ENCODE measurements around the gene FMN1.

The FMN1 gene

GRCh38 chr15:33113666-33114373 is 80.7 kb downstream of the FMN1 start:
- H3K79me2 ChIP-seq, result no peaks in the 10 kb centered on the region
- no peaks in the 10 kb centered on the region for H3K36me3 ChIP-seq (ENCODE audit: control insufficient read depth, insufficient read depth, low read length)
- H2AFZ ChIP-seq, result no peak overlapping the region
- H3K4me2 ChIP-seq (ENCODE audit: low read length), result no peak overlapping the region
- H3K27me3 ChIP-seq (ENCODE audit: control insufficient read depth, insufficient read depth, low read length), result no peaks in the 10 kb centered on the region
- H3K4me1 ChIP-seq, result no peaks in the 10 kb centered on the region
- no peak overlapping the region for H3K27ac ChIP-seq
- no peaks in the 10 kb centered on the region for H3K9me3 ChIP-seq (ENCODE audit: control insufficient read depth, low read length)
- TF ChIP-seq, protein P1, sequence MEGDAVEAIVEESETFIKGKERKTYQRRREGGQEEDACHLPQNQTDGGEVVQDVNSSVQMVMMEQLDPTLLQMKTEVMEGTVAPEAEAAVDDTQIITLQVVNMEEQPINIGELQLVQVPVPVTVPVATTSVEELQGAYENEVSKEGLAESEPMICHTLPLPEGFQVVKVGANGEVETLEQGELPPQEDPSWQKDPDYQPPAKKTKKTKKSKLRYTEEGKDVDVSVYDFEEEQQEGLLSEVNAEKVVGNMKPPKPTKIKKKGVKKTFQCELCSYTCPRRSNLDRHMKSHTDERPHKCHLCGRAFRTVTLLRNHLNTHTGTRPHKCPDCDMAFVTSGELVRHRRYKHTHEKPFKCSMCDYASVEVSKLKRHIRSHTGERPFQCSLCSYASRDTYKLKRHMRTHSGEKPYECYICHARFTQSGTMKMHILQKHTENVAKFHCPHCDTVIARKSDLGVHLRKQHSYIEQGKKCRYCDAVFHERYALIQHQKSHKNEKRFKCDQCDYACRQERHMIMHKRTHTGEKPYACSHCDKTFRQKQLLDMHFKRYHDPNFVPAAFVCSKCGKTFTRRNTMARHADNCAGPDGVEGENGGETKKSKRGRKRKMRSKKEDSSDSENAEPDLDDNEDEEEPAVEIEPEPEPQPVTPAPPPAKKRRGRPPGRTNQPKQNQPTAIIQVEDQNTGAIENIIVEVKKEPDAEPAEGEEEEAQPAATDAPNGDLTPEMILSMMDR (IDR thresholded peaks at IDR 0.05), result no peak
- H3K9ac ChIP-seq, result no peak overlapping the region
- H3K4me3 ChIP-seq (ENCODE audit: low read depth, low read length), result no peak overlapping the region

GRCh38 chr15:33112541-33113105 is 81.9 kb downstream of the FMN1 start:
- H3K4me2 ChIP-seq (ENCODE audit: low read length), result no peak overlapping the region
- no peaks in the 10 kb centered on the region for H3K9me3 ChIP-seq (ENCODE audit: control insufficient read depth, low read length)
- H3K4me3 ChIP-seq (ENCODE audit: low read depth, low read length), result no peak overlapping the region
- no peak overlapping the region for H2AFZ ChIP-seq
- no peaks in the 10 kb centered on the region for H3K79me2 ChIP-seq
- TF ChIP-seq, protein P1 (IDR thresholded peaks at IDR 0.05), result no peak
- H3K36me3 ChIP-seq (ENCODE audit: control insufficient read depth, insufficient read depth, low read length), result no peaks in the 10 kb centered on the region
- no peak overlapping the region for H3K27ac ChIP-seq
- no peaks in the 10 kb centered on the region for H3K4me1 ChIP-seq
- no peaks in the 10 kb centered on the region for H3K27me3 ChIP-seq (ENCODE audit: control insufficient read depth, insufficient read depth, low read length)
- no peak overlapping the region for H3K9ac ChIP-seq

DNA sequence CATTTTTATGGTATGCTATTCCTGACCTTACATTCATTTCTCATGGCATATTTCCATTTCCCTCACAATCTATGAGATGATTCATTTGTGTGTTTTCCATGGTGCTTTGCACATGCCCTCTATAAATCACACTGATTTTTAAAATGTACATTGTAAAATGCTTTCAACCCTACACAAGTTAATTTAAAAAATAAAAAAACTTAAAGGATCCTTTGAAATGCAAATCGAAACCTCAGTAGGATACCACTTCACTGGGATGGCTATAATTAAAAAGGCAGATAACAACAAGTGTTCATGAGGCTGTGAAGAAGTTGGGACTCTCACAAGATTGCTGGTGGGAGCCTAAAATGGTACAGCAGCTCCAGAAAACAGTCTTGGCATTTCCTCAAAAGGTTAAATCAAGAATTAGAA is 83.5 kb downstream of the FMN1 start:
- Histone ChIP-seq H3K27me3 (ENCODE audit: control insufficient read depth, insufficient read depth, low read length) (no peaks in the 10 kb centered on the region), H3K4me1 (no peaks in the 10 kb centered on the region), H3K4me2 (ENCODE audit: low read length) (no peak overlapping the region), H3K9ac (no peak overlapping the region), H3K4me3 (ENCODE audit: low read depth, low read length) (no peak overlapping the region), H2AFZ (no peak overlapping the region), H3K79me2 (no peaks in the 10 kb centered on the region), H3K27ac (no peak overlapping the region), H3K9me3 (ENCODE audit: control insufficient read depth, low read length) (no peaks in the 10 kb centered on the region), H3K36me3 (ENCODE audit: control insufficient read depth, insufficient read depth, low read length) (no peaks in the 10 kb centered on the region)
- TF ChIP-seq, protein P1 (IDR thresholded peaks at IDR 0.05), result no peak

- H3K9me3 ChIP-seq (ENCODE audit: control insufficient read depth, low read length), result no peaks in the 10 kb centered on the region
- no peak overlapping the region for H2AFZ ChIP-seq
- no peak overlapping the region for H3K9ac ChIP-seq
- H3K79me2 ChIP-seq, result no peaks in the 10 kb centered on the region
- no peak overlapping the region for H3K4me2 ChIP-seq (ENCODE audit: low read length)
- no peaks in the 10 kb centered on the region for H3K27me3 ChIP-seq (ENCODE audit: control insufficient read depth, insufficient read depth, low read length)
- no peaks in the 10 kb centered on the region for H3K4me1 ChIP-seq
- H3K27ac ChIP-seq, result no peak overlapping the region
- TF ChIP-seq, protein P1 (IDR thresholded peaks at IDR 0.05), result no peak
- H3K4me3 ChIP-seq (ENCODE audit: low read depth, low read length), result no peak overlapping the region
- H3K36me3 ChIP-seq (ENCODE audit: control insufficient read depth, insufficient read depth, low read length), result no peaks in the 10 kb centered on the region
Measured at GRCh38 chr15:33109345-33109744, 85.2 kb downstream of the FMN1 start.

DNA sequence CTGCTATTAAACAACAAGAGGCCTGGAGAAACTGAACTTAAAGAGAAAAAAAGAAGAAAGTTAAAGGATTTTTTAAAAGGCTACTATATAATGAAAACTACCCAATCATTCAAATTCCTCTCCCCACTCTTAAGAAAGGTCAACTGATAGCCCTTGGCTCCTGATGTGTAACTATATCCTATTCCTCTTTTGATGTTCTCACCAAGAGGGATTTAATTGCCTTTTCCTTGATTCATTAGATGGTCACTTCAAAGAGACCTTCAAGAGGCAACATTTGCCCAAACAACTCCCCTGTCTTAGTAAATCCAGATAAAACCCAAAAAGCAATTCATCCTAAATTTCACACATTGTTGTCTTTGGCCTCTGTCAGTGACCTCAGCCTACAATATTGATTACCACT is 86.0 kb downstream of the FMN1 start:
- Histone ChIP-seq H3K4me1 (no peaks in the 10 kb centered on the region), H3K4me3 (ENCODE audit: low read depth, low read length) (no peak overlapping the region), H3K9ac (no peak overlapping the region), H3K36me3 (ENCODE audit: control insufficient read depth, insufficient read depth, low read length) (no peaks in the 10 kb centered on the region), H3K9me3 (ENCODE audit: control insufficient read depth, low read length) (no peaks in the 10 kb centered on the region), H3K27me3 (ENCODE audit: control insufficient read depth, insufficient read depth, low read length) (no peaks in the 10 kb centered on the region), H3K79me2 (no peaks in the 10 kb centered on the region), H3K27ac (no peak overlapping the region), H2AFZ (no peak overlapping the region), H3K4me2 (ENCODE audit: low read length) (no peak overlapping the region)
- TF ChIP-seq, protein P1 (IDR thresholded peaks at IDR 0.05), result no peak

Data from parathyroid adenoma (tissue), 2 donors.